Right renal cortex interstitium (tissue), 3 donors: ENCODE results near the gene SRGAP2C. TPM values are rescaled to one million over a fixed set of nuclear protein-coding genes. Genes with fewer than 3 reads are reported as not detected.
"Not testable (repeated sequence)": the region's sequence is repeated elsewhere in the genome, so short reads cannot be mapped to it uniquely, and the experiment has no call there.

ENCODE experiments used
- DNase-seq, 3 donors: peaks; one replicate each; pipeline ENCODE4 v3.0.0-alpha.2; 2013; ENCODE audit warnings: low read depth in 3 of 3, low spot score in 2 of 3
- polyA plus RNA-seq, 3 donors: library from polyadenylated mRNA; unstranded; fragments of 120-200 nt; gene quantifications; one replicate each; pipeline ENCODE4 v1.2.1, GENCODE V29; 2013; ENCODE audit not compliant: insufficient read length in 3 of 3

The SRGAP2C gene
- polyA plus RNA-seq, 3 donors, result 18.4 to 24.8 (median 22.9) TPM

GRCh38 chr1:121321660-121322059 is 136.9 kb downstream of the SRGAP2C start:
- DNase-seq, result not testable (repeated sequence)

GRCh38 chr1:121324726-121325125 is 140.0 kb downstream of the SRGAP2C start:
- DNase-seq, result not testable (repeated sequence)

GRCh38 chr1:121332141-121332540 is 147.4 kb downstream of the SRGAP2C start:
- not testable (repeated sequence) for DNase-seq

GRCh38 chr1:121332599-121333562 is 148.1 kb downstream of the SRGAP2C start:
- not testable (repeated sequence) for DNase-seq

GRCh38 chr1:121337958-121338357 is 153.2 kb downstream of the SRGAP2C start:
- DNase-seq, result not testable (repeated sequence)

GRCh38 chr1:121339611-121340010 is 154.8 kb downstream of the SRGAP2C start:
- DNase-seq, result not testable (repeated sequence)

- DNase-seq, result not testable (repeated sequence)
Measured at GRCh38 chr1:121343311-121343906, 158.6 kb downstream of the SRGAP2C start.

GRCh38 chr1:121344355-121344754 is 159.6 kb downstream of the SRGAP2C start:
- not testable (repeated sequence) for DNase-seq

- not testable (repeated sequence) for DNase-seq
Measured at GRCh38 chr1:121346654-121347053, 161.9 kb downstream of the SRGAP2C start.

GRCh38 chr1:121347476-121347875 is 162.7 kb downstream of the SRGAP2C start:
- not testable (repeated sequence) for DNase-seq

GRCh38 chr1:121348115-121348514 is 163.3 kb downstream of the SRGAP2C start:
- DNase-seq, result not testable (repeated sequence)

- not testable (repeated sequence) for DNase-seq
Measured at GRCh38 chr1:121349332-121349967, 164.7 kb downstream of the SRGAP2C start.

- not testable (repeated sequence) for DNase-seq
Measured at GRCh38 chr1:121355711-121356420, 171.1 kb downstream of the SRGAP2C start.

GRCh38 chr1:121356819-121357218 is 172.0 kb downstream of the SRGAP2C start:
- DNase-seq, result not testable (repeated sequence)

GRCh38 chr1:121360531-121360930 is 175.8 kb downstream of the SRGAP2C start:
- DNase-seq, result not testable (repeated sequence)

GRCh38 chr1:121361451-121362233 is 176.9 kb downstream of the SRGAP2C start:
- not testable (repeated sequence) for DNase-seq

GRCh38 chr1:121362234-121362883 is 177.6 kb downstream of the SRGAP2C start:
- not testable (repeated sequence) for DNase-seq

- DNase-seq, result not testable (repeated sequence)
Measured at GRCh38 chr1:121365316-121365715, 180.5 kb downstream of the SRGAP2C start.

GRCh38 chr1:121365723-121366122 is 180.9 kb downstream of the SRGAP2C start:
- DNase-seq, result not testable (repeated sequence)
